ENCODE results near the gene CHRNA5. TPM values are rescaled to one million over a fixed set of nuclear protein-coding genes. Genes with fewer than 3 reads are reported as not detected.

CHRNA5 gene
- total and polyA plus RNA-seq, 9 of the 15 experiments (the other 6 are each of a cell fraction or from before 2014, with no cell fraction given), result 2.8 to 16.1 (median 11.4) TPM

GRCh38 chr15:78618490-78618934 lies 53.2 kb downstream of the CHRNA5 start (continued):
- TF ChIP-seq PML (IDR thresholded peaks at IDR 0.05; ENCODE audit: low read length), result no peak
- TF ChIP-seq SP2 (IDR thresholded peaks at IDR 0.05; ENCODE audit: extremely low read depth, low read depth, low read length, poor library complexity, severe bottlenecking), result no peak
- no peak for TF ChIP-seq BHLHE40 (IDR thresholded peaks at IDR 0.05; ENCODE audit: low read length)
- peak; percentile 86 for TF ChIP-seq SMC3 (conservative IDR thresholded peaks at IDR 0.05; ENCODE audit: insufficient read depth, low read depth, low read length)
- peak; percentile 28 for TF ChIP-seq MEIS2 (IDR thresholded peaks at IDR 0.05; ENCODE audit: partially characterized antibody)
- 0 out of 4 replicates have a peak, but pooled peaks of 1 of the 2 experiments have one; percentile 22 for TF ChIP-seq TEAD1 (CRISPR knock-in tag; IDR thresholded peaks at IDR 0.05)
- no peak for TF ChIP-seq ZNF124 (CRISPR knock-in tag; IDR thresholded peaks at IDR 0.05)
- no peak for TF ChIP-seq PHF8 (IDR thresholded peaks at IDR 0.05; ENCODE audit: borderline replicate concordance, low read length)
- peak; percentile 26; the same call in 1 of the 2 replicates for TF ChIP-seq L3MBTL2 (IDR thresholded peaks at IDR 0.05)
- no peak for TF ChIP-seq ZNF143 (CRISPR knock-in tag; IDR thresholded peaks at IDR 0.05)
- no peak for TF ChIP-seq GTF2A2 (tag; IDR thresholded peaks at IDR 0.05)
- TF ChIP-seq RHOXF2B (CRISPR knock-in tag; conservative IDR thresholded peaks at IDR 0.05), result no peak
- TF ChIP-seq, protein P1, sequence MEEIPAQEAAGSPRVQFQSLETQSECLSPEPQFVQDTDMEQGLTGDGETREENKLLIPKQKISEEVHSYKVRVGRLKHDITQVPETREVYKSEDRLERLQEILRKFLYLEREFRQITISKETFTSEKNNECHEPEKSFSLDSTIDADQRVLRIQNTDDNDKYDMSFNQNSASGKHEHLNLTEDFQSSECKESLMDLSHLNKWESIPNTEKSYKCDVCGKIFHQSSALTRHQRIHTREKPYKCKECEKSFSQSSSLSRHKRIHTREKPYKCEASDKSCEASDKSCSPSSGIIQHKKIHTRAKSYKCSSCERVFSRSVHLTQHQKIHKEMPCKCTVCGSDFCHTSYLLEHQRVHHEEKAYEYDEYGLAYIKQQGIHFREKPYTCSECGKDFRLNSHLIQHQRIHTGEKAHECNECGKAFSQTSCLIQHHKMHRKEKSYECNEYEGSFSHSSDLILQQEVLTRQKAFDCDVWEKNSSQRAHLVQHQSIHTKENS (CRISPR knock-in tag; IDR thresholded peaks at IDR 0.05), result no peak
- TF ChIP-seq FOXA3 (CRISPR knock-in tag; conservative IDR thresholded peaks at IDR 0.05 in 1 of 2, IDR thresholded peaks at IDR 0.05 in 1 of 2), result no peak
- no peak for TF ChIP-seq SMAD3 (CRISPR knock-in tag; conservative IDR thresholded peaks at IDR 0.05)
- no peak for TF ChIP-seq ZNF174 (CRISPR knock-in tag; IDR thresholded peaks at IDR 0.05)
- TF ChIP-seq, protein P2, sequence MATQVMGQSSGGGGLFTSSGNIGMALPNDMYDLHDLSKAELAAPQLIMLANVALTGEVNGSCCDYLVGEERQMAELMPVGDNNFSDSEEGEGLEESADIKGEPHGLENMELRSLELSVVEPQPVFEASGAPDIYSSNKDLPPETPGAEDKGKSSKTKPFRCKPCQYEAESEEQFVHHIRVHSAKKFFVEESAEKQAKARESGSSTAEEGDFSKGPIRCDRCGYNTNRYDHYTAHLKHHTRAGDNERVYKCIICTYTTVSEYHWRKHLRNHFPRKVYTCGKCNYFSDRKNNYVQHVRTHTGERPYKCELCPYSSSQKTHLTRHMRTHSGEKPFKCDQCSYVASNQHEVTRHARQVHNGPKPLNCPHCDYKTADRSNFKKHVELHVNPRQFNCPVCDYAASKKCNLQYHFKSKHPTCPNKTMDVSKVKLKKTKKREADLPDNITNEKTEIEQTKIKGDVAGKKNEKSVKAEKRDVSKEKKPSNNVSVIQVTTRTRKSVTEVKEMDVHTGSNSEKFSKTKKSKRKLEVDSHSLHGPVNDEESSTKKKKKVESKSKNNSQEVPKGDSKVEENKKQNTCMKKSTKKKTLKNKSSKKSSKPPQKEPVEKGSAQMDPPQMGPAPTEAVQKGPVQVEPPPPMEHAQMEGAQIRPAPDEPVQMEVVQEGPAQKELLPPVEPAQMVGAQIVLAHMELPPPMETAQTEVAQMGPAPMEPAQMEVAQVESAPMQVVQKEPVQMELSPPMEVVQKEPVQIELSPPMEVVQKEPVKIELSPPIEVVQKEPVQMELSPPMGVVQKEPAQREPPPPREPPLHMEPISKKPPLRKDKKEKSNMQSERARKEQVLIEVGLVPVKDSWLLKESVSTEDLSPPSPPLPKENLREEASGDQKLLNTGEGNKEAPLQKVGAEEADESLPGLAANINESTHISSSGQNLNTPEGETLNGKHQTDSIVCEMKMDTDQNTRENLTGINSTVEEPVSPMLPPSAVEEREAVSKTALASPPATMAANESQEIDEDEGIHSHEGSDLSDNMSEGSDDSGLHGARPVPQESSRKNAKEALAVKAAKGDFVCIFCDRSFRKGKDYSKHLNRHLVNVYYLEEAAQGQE (IDR thresholded peaks at IDR 0.05; ENCODE audit: borderline replicate concordance), result peak; percentile 73
- TF ChIP-seq, protein P2 (CRISPR knock-in tag; IDR thresholded peaks at IDR 0.05; ENCODE audit: low read depth), result no peak
- TF ChIP-seq LEF1 (IDR thresholded peaks at IDR 0.05), result no peak
- no peak for TF ChIP-seq SMARCA5 (IDR thresholded peaks at IDR 0.05)
- TF ChIP-seq ATF7 (IDR thresholded peaks at IDR 0.05), result peak; percentile 38; the same call in 1 of the 2 replicates
- no peak for TF ChIP-seq PHF21A (IDR thresholded peaks at IDR 0.05; ENCODE audit: borderline replicate concordance, low read depth)
- peak; percentile 76 to 86 for TF ChIP-seq RAD21 (CRISPR knock-in tag; conservative IDR thresholded peaks at IDR 0.05 in 1 of 2, IDR thresholded peaks at IDR 0.05 in 1 of 2)

All from K562 (cell line).